PC-3 (cell line): ENCODE results near the gene WBP2NL. TPM values are rescaled to one million over a fixed set of nuclear protein-coding genes. Genes with fewer than 3 reads are reported as not detected.

Experiments used
- ATAC-seq: fragments of 200-7000 bp; cut with Tn5 transposase; 2 replicates; pipeline ENCODE4 v1.9.1; 2020; ENCODE audit warnings: mild to moderate bottlenecking, moderate library complexity
- BruUV-seq: library from RNA; stranded (reverse); fragments of 400-500 nt; replicated peaks from 2 replicates; lab custom pipeline; 2021; lab: Mats Ljungman, UMichigan
- CTCF ChIA-PET: fragments of 300-600 bp; sonication (Branson Sonifier 250); formaldehyde crosslinking; loops from one replicate; lab custom pipeline; 2022; ENCODE audit warnings: antibody characterized with exemption; lab: Charles Lee
- POLR2A ChIA-PET: fragments of 300-600 bp; sonication (Branson Sonifier 250); formaldehyde crosslinking; loops from one replicate; lab custom pipeline; 2022; ENCODE audit warnings: antibody characterized with exemption; ENCODE audit not compliant: unreplicated experiment; lab: Charles Lee
- DNase-seq: peaks from one replicate; pipeline ENCODE4 v3.0.0-alpha.2; 2015
- H2AFZ ChIP-seq: fragments of 300-600 bp; sonication (generic); 2 replicates; pipeline ENCODE4 v1.6.0; 2016; ENCODE audit warnings: antibody characterized with exemption, low read length
- H3F3A ChIP-seq: fragments of 300-600 bp; sonication (generic); one replicate; pipeline ENCODE4 v1.6.0; 2017; ENCODE audit warnings: antibody characterized with exemption, low read length, control low read depth, mild to moderate bottlenecking; ENCODE audit not compliant: unreplicated experiment
- H3K27ac ChIP-seq: fragments of 300-600 bp; sonication (generic); 2 replicates; pipeline ENCODE4 v1.5.1; 2016; ENCODE audit warnings: mild to moderate bottlenecking, low read length
- H3K27me3 ChIP-seq: fragments of 300-600 bp; sonication (generic); 2 replicates; pipeline ENCODE4 v1.6.1; 2016; ENCODE audit warnings: low read length, mixed read lengths
- H3K36me3 ChIP-seq: fragments of 300-600 bp; sonication (generic); 2 replicates; pipeline ENCODE4 v1.6.1; 2016; ENCODE audit warnings: low read depth, mixed run types, low read length, mixed read lengths
- H3K4me1 ChIP-seq: fragments of 300-600 bp; sonication (generic); 2 replicates; pipeline ENCODE4 v1.5.1; 2016; ENCODE audit warnings: low read length; ENCODE audit not compliant: insufficient read depth
- H3K4me2 ChIP-seq: fragments of 300-600 bp; sonication (generic); 2 replicates; pipeline ENCODE4 v1.6.0; 2016; ENCODE audit warnings: low read length
- H3K4me3 ChIP-seq: fragments of 300-600 bp; sonication (generic); 2 replicates; pipeline ENCODE4 v1.5.1; 2016; ENCODE audit warnings: mild to moderate bottlenecking, low read length, mixed read lengths
- H3K79me2 ChIP-seq: fragments of 300-600 bp; sonication (generic); 2 replicates; pipeline ENCODE4 v1.6.1; 2017; ENCODE audit warnings: low read length, mixed read lengths
- H3K9ac ChIP-seq: fragments of 300-600 bp; sonication (generic); 2 replicates; pipeline ENCODE4 v1.6.0; 2016; ENCODE audit warnings: mild to moderate bottlenecking, low read length
- H3K9me2 ChIP-seq: fragments of 300-600 bp; sonication (generic); replicated peaks from 2 replicates; pipeline ENCODE4 v1.6.1; 2016; ENCODE audit warnings: mixed run types, low read length, mixed read lengths
- H3K9me3 ChIP-seq: fragments of 300-600 bp; sonication (generic); 2 replicates; pipeline ENCODE4 v1.6.1; 2016; ENCODE audit warnings: low read length, mixed read lengths
- H4K20me1 ChIP-seq: fragments of 300-600 bp; sonication (generic); 2 replicates; pipeline ENCODE4 v1.6.1; 2016; ENCODE audit warnings: low read length, mixed read lengths
- CTCF ChIP-seq: fragments of 300-600 bp; sonication (generic); conservative IDR thresholded peaks from 2 replicates; pipeline ENCODE4 v1.5.1; 2017; ENCODE audit warnings: antibody characterized with exemption, low read depth, mild to moderate bottlenecking, low read length
- EZH2 ChIP-seq: fragments of 300-600 bp; sonication (generic); IDR thresholded peaks from one replicate; pipeline ENCODE4 v1.6.1; 2017; ENCODE audit warnings: antibody characterized with exemption, mild to moderate bottlenecking, low read length; ENCODE audit not compliant: unreplicated experiment
- EZH2phosphoT487 ChIP-seq: fragments of 300-600 bp; sonication (generic); IDR thresholded peaks from 2 replicates; pipeline ENCODE4 v1.6.1; 2018; ENCODE audit warnings: mild to moderate bottlenecking, antibody characterized with exemption, low read length, borderline replicate concordance
- intact Hi-C: fragments of 100-400 bp; cut with micrococcal nuclease; formaldehyde crosslinking; loops from 2 replicates; pipeline ENCODE4 v1.9.0; 2023
- total RNA-seq: library from RNA; depleted of rRNA; stranded (reverse); fragments of >200 nt; gene quantifications from 2 replicates; pipeline ENCODE4 v1.2.3, GENCODE V29; 2014

Gene WBP2NL
- total RNA-seq, 1 experiment from 2014 or later: 0.33 TPM

DNA sequence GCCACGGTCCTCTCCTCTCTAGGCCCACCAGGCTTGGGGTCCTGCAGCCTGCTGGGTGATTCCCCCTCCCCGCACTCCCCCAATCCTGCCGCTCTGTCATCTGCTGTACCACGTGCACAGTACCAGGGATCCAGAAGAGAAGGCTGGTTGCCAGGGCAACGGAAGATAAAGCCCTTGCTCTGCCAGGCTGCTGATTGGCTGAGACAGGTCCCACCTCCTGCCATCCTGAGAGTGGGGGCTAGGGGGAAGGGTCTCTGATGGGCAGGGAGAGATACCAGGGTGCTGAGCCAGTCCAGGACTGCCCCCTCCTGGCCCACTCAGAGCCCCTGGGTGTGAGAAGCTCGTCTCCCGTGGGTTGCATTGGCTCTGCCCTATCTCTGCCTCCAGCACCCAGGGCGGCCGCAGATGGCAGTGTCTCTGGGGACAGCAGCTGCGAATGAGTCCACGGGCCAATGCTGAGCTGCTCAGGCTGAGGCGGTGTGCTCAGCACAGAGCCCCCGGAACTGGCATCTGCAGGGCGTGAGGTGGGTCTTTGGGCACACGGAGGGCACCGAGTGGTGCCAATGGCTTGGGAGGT, 46.6 kb upstream of the WBP2NL start, which contains the start of gene SMIM45:
Gene SMIM45, plus strand, starts transcription at position 253 of the 577 bp plus-strand sequence.
- H3K4me1 ChIP-seq: peaks cover 13% of the 10 kb centered on the region; the same call in 1 of the 2 replicates
- no peaks in the 10 kb centered on the region for H3K36me3 ChIP-seq
- H3K9me2 ChIP-seq: no peaks in the 10 kb centered on the region
- no peaks in the 10 kb centered on the region for H4K20me1 ChIP-seq
- intact Hi-C loops: no loop called here
- DNase-seq (no peak), ATAC-seq (no peak)
- no TSS peak for BruUV-seq
- H3F3A ChIP-seq: no peaks in the 10 kb centered on the region
- H3K4me2 ChIP-seq: no peak within 1 kb of the TSS
- no peak within 1 kb of the TSS for H3K4me3 ChIP-seq
- TF ChIP-seq EZH2: no peak
- no peak for TF ChIP-seq CTCF
- TF ChIP-seq EZH2phosphoT487: no peak
- H3K9me3 ChIP-seq: no peaks in the 10 kb centered on the region
- H2AFZ ChIP-seq: no peak within 1 kb of the TSS
- no peak within 1 kb of the TSS for H3K27ac ChIP-seq
- H3K27me3 ChIP-seq: no peaks in the 10 kb centered on the region
- H3K9ac ChIP-seq: no peak within 1 kb of the TSS
- H3K79me2 ChIP-seq: no peaks in the 10 kb centered on the region
- ChIA-PET POLR2A (no interaction called here), CTCF (no interaction called here)

GRCh38 chr22:41952713-41953112, 45.9 kb upstream of the WBP2NL start:
- TF ChIP-seq CTCF: no peak
- TF ChIP-seq EZH2phosphoT487: no peak
- no peak for TF ChIP-seq EZH2
- Histone ChIP-seq H3K79me2 (no peaks in the 10 kb centered on the region), H3K9me2 (no peaks in the 10 kb centered on the region), H3K9me3 (no peaks in the 10 kb centered on the region), H3K9ac (no peak overlapping the region), H2AFZ (no peak overlapping the region), H3K4me2 (no peak overlapping the region), H3K4me3 (no peak overlapping the region), H3F3A (no peaks in the 10 kb centered on the region), H3K27me3 (no peaks in the 10 kb centered on the region), H3K4me1 (peaks cover 6% of the 10 kb centered on the region; the same call in 1 of the 2 replicates), H3K36me3 (no peaks in the 10 kb centered on the region; the same call in 1 of the 2 replicates), H4K20me1 (no peaks in the 10 kb centered on the region), H3K27ac (no peak overlapping the region)
- DNase-seq (no peak), ATAC-seq (no peak)
- BruUV-seq: no TSS peak
- CTCF ChIA-PET: no interaction called here
- intact Hi-C loops: no loop called here
- POLR2A ChIA-PET: no interaction called here

DNA sequence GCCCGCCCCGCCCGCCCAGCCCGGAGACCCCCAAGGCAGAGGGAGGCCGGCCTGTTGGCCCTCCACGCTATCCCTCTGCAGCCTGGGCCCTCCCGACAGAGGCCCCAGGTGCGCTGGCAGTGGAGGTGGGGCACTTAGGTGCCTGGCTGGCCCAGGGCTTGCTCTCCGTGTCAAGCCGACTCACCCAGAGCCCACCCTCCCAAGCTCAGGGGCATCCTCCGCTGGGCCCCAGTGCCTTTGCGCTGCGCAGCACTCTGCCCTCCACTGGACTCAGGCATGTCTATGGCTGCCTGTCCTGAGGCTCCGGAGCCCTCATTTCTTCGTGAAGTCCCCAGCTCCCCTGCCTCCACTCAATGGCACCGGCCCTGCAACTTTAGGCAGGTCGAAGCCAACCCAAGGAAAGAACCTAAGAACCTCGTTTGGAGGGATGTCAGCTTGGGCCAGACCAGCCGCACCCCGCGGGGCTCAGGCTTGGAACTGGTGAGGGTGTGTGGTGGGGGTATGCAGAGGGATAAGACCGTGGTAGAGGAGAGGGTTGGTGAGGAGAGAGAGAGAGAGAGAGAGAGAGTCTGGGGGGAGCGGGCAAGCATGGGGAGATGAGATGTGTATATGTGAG, 40.5 kb upstream of the WBP2NL start:
- no peak for TF ChIP-seq CTCF
- TF ChIP-seq EZH2phosphoT487: no peak
- no peak for TF ChIP-seq EZH2
- H2AFZ ChIP-seq: no peak overlapping the region
- DNase-seq (no peak), ATAC-seq (no peak)
- no peaks in the 10 kb centered on the region for H3K27me3 ChIP-seq
- H3K4me3 ChIP-seq: no peak overlapping the region
- no peaks in the 10 kb centered on the region; the same call in 1 of the 2 replicates for H3K36me3 ChIP-seq
- H3K4me1 ChIP-seq: no peaks in the 10 kb centered on the region
- no peaks in the 10 kb centered on the region for H3K79me2 ChIP-seq
- no TSS peak for BruUV-seq
- H3K27ac ChIP-seq: no peak overlapping the region
- intact Hi-C loops: no loop called here
- H3K9ac ChIP-seq: no peak overlapping the region
- ChIA-PET CTCF (no interaction called here), POLR2A (no interaction called here)
- no peaks in the 10 kb centered on the region for H3K9me2 ChIP-seq
- no peaks in the 10 kb centered on the region for H4K20me1 ChIP-seq
- no peaks in the 10 kb centered on the region for H3K9me3 ChIP-seq
- H3F3A ChIP-seq: no peaks in the 10 kb centered on the region
- H3K4me2 ChIP-seq: no peak overlapping the region
